SK-N-SH (cell line): ENCODE results near the gene KLHL35.

Source experiments
- EP300 ChIP-seq, 2 experiments: IDR thresholded peaks; 2 replicates each; pipeline versions ENCODE4 v1.4.0 to v1.6.1; 2012; ENCODE audit warnings: borderline replicate concordance in 1 of 2, low read depth in 1 of 2, low read length in 1 of 2
- MEF2A ChIP-seq: IDR thresholded peaks from 2 replicates; pipeline ENCODE4 v1.4.0; 2012; ENCODE audit warnings: low read depth, borderline replicate concordance
- TAF1 ChIP-seq: IDR thresholded peaks from 2 replicates; pipeline ENCODE4 v1.6.1; 2012; ENCODE audit warnings: low read depth, mild to moderate bottlenecking, low read length, moderate library complexity, borderline replicate concordance
- YY1 ChIP-seq: IDR thresholded peaks from 2 replicates; pipeline ENCODE4 v1.4.0; 2012; ENCODE audit warnings: low read depth, mild to moderate bottlenecking
- TF ChIP-seq, protein P1 (sequence below): IDR thresholded peaks from 2 replicates; pipeline ENCODE4 v1.4.0; 2012; ENCODE audit warnings: low read depth

DNA sequence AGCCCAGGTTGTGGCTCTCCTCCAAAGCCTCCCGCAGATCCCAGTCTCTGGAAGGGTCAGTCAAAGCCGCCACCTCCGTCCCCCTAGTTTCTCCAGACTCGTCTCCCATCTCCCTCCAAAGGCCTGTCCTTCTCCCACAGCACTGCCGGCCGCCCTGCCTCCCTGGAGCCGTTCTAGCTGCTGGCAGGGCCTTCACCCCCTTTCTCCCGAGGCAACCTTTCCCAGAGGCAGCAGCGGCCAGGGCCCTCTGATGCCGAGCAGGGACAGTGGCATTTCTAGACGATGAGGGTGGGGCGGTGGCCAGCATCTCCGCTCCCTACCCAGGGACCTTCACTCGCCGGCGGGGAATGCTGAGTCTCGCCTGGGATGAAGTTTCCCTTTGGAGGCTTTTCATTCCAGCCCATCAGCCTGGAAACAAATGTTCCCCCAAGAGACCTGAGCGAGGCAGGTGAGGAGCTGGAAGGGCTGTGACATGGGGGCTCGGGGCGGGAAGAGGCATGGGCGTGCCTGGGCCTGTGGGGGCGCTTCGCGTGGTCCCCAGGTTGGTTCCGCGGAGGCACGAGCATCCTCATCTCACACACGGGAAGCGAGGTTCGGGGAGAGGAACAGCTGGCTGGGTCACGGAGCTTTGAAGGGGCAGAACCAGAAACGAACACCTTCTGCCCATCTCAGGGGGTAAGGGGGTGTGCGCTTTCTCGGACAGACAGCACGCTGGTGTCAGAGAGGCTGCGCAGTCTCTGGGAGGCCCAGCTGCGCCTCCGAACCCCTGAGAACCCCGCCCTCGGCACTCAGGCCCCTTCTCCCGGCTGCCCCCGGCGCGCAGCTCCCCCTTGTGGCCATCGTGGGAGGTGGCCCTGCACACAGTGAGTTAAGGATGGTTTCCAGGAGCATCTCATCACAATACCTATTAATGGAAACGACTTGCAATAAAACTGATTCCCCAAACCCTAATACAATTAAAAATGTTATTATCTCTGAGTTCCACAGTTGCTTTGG, 18.1 kb upstream of the KLHL35 start:
- TF ChIP-seq, protein P1, sequence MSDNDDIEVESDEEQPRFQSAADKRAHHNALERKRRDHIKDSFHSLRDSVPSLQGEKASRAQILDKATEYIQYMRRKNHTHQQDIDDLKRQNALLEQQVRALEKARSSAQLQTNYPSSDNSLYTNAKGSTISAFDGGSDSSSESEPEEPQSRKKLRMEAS: no peak
- TF ChIP-seq MEF2A (no peak), YY1 (no peak), EP300 (IDR thresholded peaks at IDR 0.05; ENCODE audit: borderline replicate concordance in 1 of 2, low read depth in 1 of 2, low read length in 1 of 2) (no peak), TAF1 (no peak)
